ENCODE measurements around the gene BRINP1.
"Not testable (repeated sequence)": the region's sequence is repeated elsewhere in the genome, so short reads cannot be mapped to it uniquely, and the experiment has no call there.

DNA sequence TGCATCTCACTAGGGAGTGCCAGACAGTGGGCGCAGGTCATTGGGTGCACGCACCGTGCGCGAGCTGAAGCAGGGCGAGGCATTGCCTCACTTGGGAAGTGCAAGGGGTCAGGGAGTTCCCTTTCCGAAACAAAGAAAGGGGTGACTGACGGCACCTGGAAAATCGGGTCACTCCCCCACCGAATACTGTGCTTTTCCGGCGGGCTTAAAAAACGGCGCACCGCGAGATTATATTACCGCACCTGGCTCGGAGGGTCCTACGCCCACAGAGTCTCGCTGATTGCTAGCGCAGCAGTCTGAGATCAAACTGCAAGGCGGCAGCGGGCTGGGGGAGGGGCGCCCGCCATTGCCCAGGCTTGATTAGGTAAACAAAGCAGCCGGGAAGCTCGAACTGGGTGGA is 200.0 kb downstream of the BRINP1 start:
- TF ChIP-seq, protein P1, sequence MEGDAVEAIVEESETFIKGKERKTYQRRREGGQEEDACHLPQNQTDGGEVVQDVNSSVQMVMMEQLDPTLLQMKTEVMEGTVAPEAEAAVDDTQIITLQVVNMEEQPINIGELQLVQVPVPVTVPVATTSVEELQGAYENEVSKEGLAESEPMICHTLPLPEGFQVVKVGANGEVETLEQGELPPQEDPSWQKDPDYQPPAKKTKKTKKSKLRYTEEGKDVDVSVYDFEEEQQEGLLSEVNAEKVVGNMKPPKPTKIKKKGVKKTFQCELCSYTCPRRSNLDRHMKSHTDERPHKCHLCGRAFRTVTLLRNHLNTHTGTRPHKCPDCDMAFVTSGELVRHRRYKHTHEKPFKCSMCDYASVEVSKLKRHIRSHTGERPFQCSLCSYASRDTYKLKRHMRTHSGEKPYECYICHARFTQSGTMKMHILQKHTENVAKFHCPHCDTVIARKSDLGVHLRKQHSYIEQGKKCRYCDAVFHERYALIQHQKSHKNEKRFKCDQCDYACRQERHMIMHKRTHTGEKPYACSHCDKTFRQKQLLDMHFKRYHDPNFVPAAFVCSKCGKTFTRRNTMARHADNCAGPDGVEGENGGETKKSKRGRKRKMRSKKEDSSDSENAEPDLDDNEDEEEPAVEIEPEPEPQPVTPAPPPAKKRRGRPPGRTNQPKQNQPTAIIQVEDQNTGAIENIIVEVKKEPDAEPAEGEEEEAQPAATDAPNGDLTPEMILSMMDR (conservative IDR thresholded peaks at IDR 0.05; ENCODE audit: low read length) = not testable (repeated sequence)
- not testable (repeated sequence) for TF ChIP-seq EZH2phosphoT487 (IDR thresholded peaks at IDR 0.05; ENCODE audit: borderline replicate concordance)
